ENCODE data around the gene GPAT2. TPM values are rescaled to one million over a fixed set of nuclear protein-coding genes. Genes with fewer than 3 reads are reported as not detected.
"Not testable (repeated sequence)": the region's sequence is repeated elsewhere in the genome, so short reads cannot be mapped to it uniquely, and the experiment has no call there.

GPAT2 gene
- 10 to 100 TPM; 11.1 to 12.4 TPM for total RNA-seq

- peak; percentile 60 to 64 for ATAC-seq (replicated peaks in 1 of 2)
- H3K4me1 Mint-ChIP-seq (ENCODE audit: low read depth); H3K27me3 Mint-ChIP-seq (ENCODE audit: low read depth); H3K36me3 Mint-ChIP-seq (ENCODE audit: insufficient read depth in 2 of 2); DNase-seq; H3K9me3 Mint-ChIP-seq; H3K4me3 Mint-ChIP-seq; H3K27ac Mint-ChIP-seq: not testable (repeated sequence)
Observed at GRCh38 chr2:96034792-96035191, at the start of gene GPAT2. Gene GPAT2, minus strand, starts transcription at chr2:96034916. Its CDS starts 2,557 bp downstream, at chr2:96032359.

GRCh38 chr2:96083989-96084857 lies 49.5 kb upstream of the GPAT2 start:
- Mint-ChIP-seq H3K36me3 (ENCODE audit: insufficient read depth in 2 of 2) (no peaks in the 10 kb centered on the region), H3K9me3 (peaks cover 1% of the 10 kb centered on the region in 2 donors), H3K27me3 (ENCODE audit: low read depth) (no peaks in the 10 kb centered on the region), H3K27ac (no peak overlapping the region), H3K4me1 (ENCODE audit: low read depth) (no peaks in the 10 kb centered on the region), H3K4me3 (no peak overlapping the region)
- DNase-seq (no peak), ATAC-seq (replicated peaks in 1 of 2) (no peak)

- DNase-seq (no peak), ATAC-seq (replicated peaks in 1 of 2) (no peak)
- H3K4me3 Mint-ChIP-seq = no peak overlapping the region
- H3K9me3 Mint-ChIP-seq = peaks cover 1% of the 10 kb centered on the region in 2 donors
- no peaks in the 10 kb centered on the region for H3K27me3 Mint-ChIP-seq (ENCODE audit: low read depth)
- H3K36me3 Mint-ChIP-seq (ENCODE audit: insufficient read depth in 2 of 2) = no peaks in the 10 kb centered on the region
- no peaks in the 10 kb centered on the region for H3K4me1 Mint-ChIP-seq (ENCODE audit: low read depth)
- no peak overlapping the region for H3K27ac Mint-ChIP-seq
Observed at GRCh38 chr2:96083064-96083939, 48.6 kb upstream of the GPAT2 start.

GRCh38 chr2:96082211-96083063 lies 47.7 kb upstream of the GPAT2 start:
- DNase-seq (no peak), ATAC-seq (replicated peaks in 1 of 2) (no peak)
- no peaks in the 10 kb centered on the region for H3K36me3 Mint-ChIP-seq (ENCODE audit: insufficient read depth in 2 of 2)

GRCh38 chr2:96081042-96081441 lies 46.3 kb upstream of the GPAT2 start:
- no peak for DNase-seq
- ATAC-seq (replicated peaks in 1 of 2) = no peak
- Mint-ChIP-seq H3K9me3 (peaks cover 1 to 3% of the 10 kb centered on the region in 2 donors), H3K27me3 (ENCODE audit: low read depth) (no peaks in the 10 kb centered on the region), H3K4me1 (ENCODE audit: low read depth) (no peaks in the 10 kb centered on the region), H3K36me3 (ENCODE audit: insufficient read depth in 2 of 2) (peaks cover 0 to 1% of the 10 kb centered on the region in 2 donors), H3K4me3 (no peak overlapping the region), H3K27ac (no peak overlapping the region)

More at GRCh38 chr2:96082211-96083063, 47.7 kb upstream of the GPAT2 start:
- H3K4me3 Mint-ChIP-seq = no peak overlapping the region
- no peak overlapping the region for H3K27ac Mint-ChIP-seq
- H3K27me3 Mint-ChIP-seq (ENCODE audit: low read depth) = no peaks in the 10 kb centered on the region
- H3K4me1 Mint-ChIP-seq (ENCODE audit: low read depth) = no peaks in the 10 kb centered on the region
- H3K9me3 Mint-ChIP-seq = peaks cover 1% of the 10 kb centered on the region in 2 donors

- H3K4me3 Mint-ChIP-seq = no peak overlapping the region
- no peak for ATAC-seq (replicated peaks in 1 of 2)
- H3K9me3 Mint-ChIP-seq = peaks cover 2 to 9% of the 10 kb centered on the region in 2 donors
- H3K27me3 Mint-ChIP-seq (ENCODE audit: low read depth) = no peaks in the 10 kb centered on the region
- H3K36me3 Mint-ChIP-seq (ENCODE audit: insufficient read depth in 2 of 2) = peaks cover 0 to 6% of the 10 kb centered on the region in 2 donors
- no peak for DNase-seq
- no peak overlapping the region for H3K27ac Mint-ChIP-seq
- no peaks in the 10 kb centered on the region for H3K4me1 Mint-ChIP-seq (ENCODE audit: low read depth)
Observed at GRCh38 chr2:96075199-96075771, 40.6 kb upstream of the GPAT2 start.

- no peaks in the 10 kb centered on the region for H3K27me3 Mint-ChIP-seq (ENCODE audit: low read depth)
- no peak for DNase-seq
Observed at GRCh38 chr2:96074156-96074555, 39.4 kb upstream of the GPAT2 start.

GRCh38 chr2:96073170-96073775 lies 38.6 kb upstream of the GPAT2 start:
- Mint-ChIP-seq H3K4me1 (ENCODE audit: low read depth) (no peaks in the 10 kb centered on the region), H3K27me3 (ENCODE audit: low read depth) (no peaks in the 10 kb centered on the region), H3K4me3 (no peak overlapping the region), H3K36me3 (ENCODE audit: insufficient read depth in 2 of 2) (peaks cover 0 to 6% of the 10 kb centered on the region in 2 donors), H3K9me3 (peaks cover 2 to 9% of the 10 kb centered on the region in 2 donors), H3K27ac (no peak overlapping the region)
- DNase-seq = no peak
- no peak for ATAC-seq (replicated peaks in 1 of 2)

More at GRCh38 chr2:96074156-96074555, 39.4 kb upstream of the GPAT2 start:
- ATAC-seq (replicated peaks in 1 of 2) = no peak
- no peak overlapping the region for H3K27ac Mint-ChIP-seq
- H3K4me1 Mint-ChIP-seq (ENCODE audit: low read depth) = no peaks in the 10 kb centered on the region
- peaks cover 0 to 6% of the 10 kb centered on the region in 2 donors for H3K36me3 Mint-ChIP-seq (ENCODE audit: insufficient read depth in 2 of 2)
- peaks cover 2 to 9% of the 10 kb centered on the region in 2 donors for H3K9me3 Mint-ChIP-seq
- no peak overlapping the region for H3K4me3 Mint-ChIP-seq

GRCh38 chr2:96072746-96073145 lies 38.0 kb upstream of the GPAT2 start:
- H3K4me3 Mint-ChIP-seq = no peak overlapping the region
- H3K4me1 Mint-ChIP-seq (ENCODE audit: low read depth) = no peaks in the 10 kb centered on the region
- H3K27me3 Mint-ChIP-seq (ENCODE audit: low read depth) = no peaks in the 10 kb centered on the region
- DNase-seq = no peak
- no peak for ATAC-seq (replicated peaks in 1 of 2)
- no peak overlapping the region for H3K27ac Mint-ChIP-seq
- peaks cover 0 to 6% of the 10 kb centered on the region in 2 donors for H3K36me3 Mint-ChIP-seq (ENCODE audit: insufficient read depth in 2 of 2)
- H3K9me3 Mint-ChIP-seq = peaks cover 2 to 9% of the 10 kb centered on the region in 2 donors

- DNase-seq; H3K9me3 Mint-ChIP-seq; H3K4me3 Mint-ChIP-seq; H3K4me1 Mint-ChIP-seq (ENCODE audit: low read depth); H3K27me3 Mint-ChIP-seq (ENCODE audit: low read depth); ATAC-seq (replicated peaks in 1 of 2); H3K27ac Mint-ChIP-seq; H3K36me3 Mint-ChIP-seq (ENCODE audit: insufficient read depth in 2 of 2): not testable (repeated sequence)
Observed at GRCh38 chr2:96071977-96072491, 37.3 kb upstream of the GPAT2 start.

GRCh38 chr2:96071087-96071976 lies 36.6 kb upstream of the GPAT2 start:
- not testable (repeated sequence) for H3K36me3 Mint-ChIP-seq (ENCODE audit: insufficient read depth in 2 of 2); DNase-seq; H3K27me3 Mint-ChIP-seq (ENCODE audit: low read depth); H3K4me3 Mint-ChIP-seq; H3K9me3 Mint-ChIP-seq; H3K27ac Mint-ChIP-seq; ATAC-seq (replicated peaks in 1 of 2); H3K4me1 Mint-ChIP-seq (ENCODE audit: low read depth)
